Measurements from ENCODE around the gene UBQLNL.
A peak's percentile ranks its signal among the peaks of the same experiment; 100 is the strongest.

Gene UBQLNL

GRCh38 chr11:5516599-5516998 is at the start of gene UBQLNL:
Gene UBQLNL (minus strand): TSS chr11:5516699. CDS start chr11:5516441, 258 bp downstream.
- no peak for DNase-seq

GRCh38 chr11:5564259-5565019 is 47.9 kb upstream of the UBQLNL start:
- peak; percentile 74 to 78 for DNase-seq

- DNase-seq = no peak
Measured at GRCh38 chr11:5557751-5558150, 41.3 kb upstream of the UBQLNL start.

- no peak for DNase-seq
Measured at GRCh38 chr11:5556596-5557188, 40.2 kb upstream of the UBQLNL start.

- DNase-seq = peak; percentile 39 to 53
Measured at GRCh38 chr11:5553343-5553742, 36.8 kb upstream of the UBQLNL start.

GRCh38 chr11:5550440-5551095 is 34.1 kb upstream of the UBQLNL start:
- DNase-seq = no peak

- DNase-seq = no peak
Measured at GRCh38 chr11:5548440-5548839, 31.9 kb upstream of the UBQLNL start, which contains the start of gene OR52H1. Gene OR52H1 (minus strand): TSS chr11:5548540. CDS start chr11:5545505, 3,035 bp downstream.

GRCh38 chr11:5547982-5548381 is 31.5 kb upstream of the UBQLNL start:
- DNase-seq = no peak

GRCh38 chr11:5546457-5546856 is 30.0 kb upstream of the UBQLNL start:
- DNase-seq = no peak

- no peak for DNase-seq
Measured at GRCh38 chr11:5541427-5541826, 24.9 kb upstream of the UBQLNL start.

GRCh38 chr11:5536482-5536881 is 20.0 kb upstream of the UBQLNL start:
- DNase-seq = no peak

GRCh38 chr11:5534046-5534445 is 17.5 kb upstream of the UBQLNL start:
- DNase-seq = peak; percentile 18 to 38

GRCh38 chr11:5531053-5531831 is 14.7 kb upstream of the UBQLNL start:
- DNase-seq = no peak

GRCh38 chr11:5528495-5528894 is 12.0 kb upstream of the UBQLNL start:
- no peak for DNase-seq

GRCh38 chr11:5527716-5528115 is 11.2 kb upstream of the UBQLNL start:
- no peak for DNase-seq

- DNase-seq = no peak
Measured at GRCh38 chr11:5524756-5525155, 8.3 kb upstream of the UBQLNL start.

- no peak for DNase-seq
Measured at GRCh38 chr11:5522308-5522707, 5.8 kb upstream of the UBQLNL start.

- DNase-seq = no peak
Measured at GRCh38 chr11:5521540-5521939, 5.0 kb upstream of the UBQLNL start.

- no peak for DNase-seq
Measured at GRCh38 chr11:5514841-5515240, 1.7 kb downstream of the UBQLNL start.

GRCh38 chr11:5509803-5510202 is 6.7 kb downstream of the UBQLNL start, which contains the start of gene UBQLN3:
Gene UBQLN3 (minus strand): TSS chr11:5509957. CDS start chr11:5509558, 399 bp downstream.
- DNase-seq = no peak

- DNase-seq = no peak
Measured at GRCh38 chr11:5508605-5509004, 7.9 kb downstream of the UBQLNL start.

- DNase-seq = no peak
Measured at GRCh38 chr11:5507933-5508305, 8.6 kb downstream of the UBQLNL start.

All from AML-193 (cell line).